Transverse colon (tissue), 4 donors: ENCODE results near the gene TEX10. TPM values are rescaled to one million over a fixed set of nuclear protein-coding genes. Genes with fewer than 3 reads are reported as not detected.
A peak's percentile ranks its signal among the peaks of the same experiment; 100 is the strongest.

ENCODE experiments used
- DNase-seq: peaks from one replicate; pipeline ENCODE4 v3.0.0-alpha.2; 2019
- H3K27ac ChIP-seq, 4 donors: fragments of 200-600 bp; sonication (generic); 2 replicates each; pipeline ENCODE4 v1.5.1; 2016 to 2018; ENCODE audit warnings: inconsistent platforms in 4 of 4
- H3K27me3 ChIP-seq: fragments of 200-600 bp; sonication (generic); 2 replicates; pipeline ENCODE4 v1.5.1; 2017; ENCODE audit warnings: inconsistent platforms
- H3K36me3 ChIP-seq, 4 donors: fragments of 200-600 bp; sonication (generic); 2 replicates each; pipeline ENCODE4 v1.5.1; 2017 to 2019; ENCODE audit warnings: inconsistent platforms in 4 of 4
- H3K4me1 ChIP-seq, 4 donors: fragments of 200-600 bp; sonication (generic); 2 replicates each; pipeline ENCODE4 v1.5.1; 2017 to 2020; ENCODE audit warnings: inconsistent platforms in 4 of 4
- H3K4me3 ChIP-seq, 4 donors: fragments of 200-600 bp; sonication (generic); 1 replicate in 1 of 4; 2 replicates in 3 of 4; pipeline versions ENCODE4 v1.5.1 to v1.6.1; 2017 to 2019; ENCODE audit warnings: inconsistent platforms in 4 of 4
- H3K9me3 ChIP-seq, 2 donors: fragments of 200-600 bp; sonication (generic); 2 replicates each; pipeline ENCODE4 v1.5.1; 2017 to 2019; ENCODE audit warnings: inconsistent platforms in 2 of 2
- EP300 ChIP-seq: sonication (generic); formaldehyde crosslinking; IDR thresholded peaks from one replicate; pipeline ENCODE4 v1.6.1; 2017; ENCODE audit warnings: antibody characterized with exemption, low read depth
- POLR2A ChIP-seq: fragments of 450-650 bp; IDR thresholded peaks from one replicate; pipeline ENCODE4 v1.6.1; 2016; ENCODE audit warnings: antibody characterized with exemption, mild to moderate bottlenecking, moderate library complexity
- POLR2AphosphoS5 ChIP-seq, 3 donors: sonication (generic); formaldehyde crosslinking; IDR thresholded peaks; one replicate each; pipeline ENCODE4 v1.6.1; 2016; ENCODE audit warnings: antibody characterized with exemption in 3 of 3
- WGBS, 2 donors: methylation state at CpG; one replicate each; pipeline ENCODE4 v1.1.5; 2018; ENCODE audit warnings: low coverage in 1 of 2; 5-methylcytosine and 5-hydroxymethylcytosine counted together
- in situ Hi-C, 4 donors: fragments of 200-750 bp; cut with MboI; loops; one replicate each; pipeline versions ENCODE4 v1.15.0 to v1.15.1; 2017; ENCODE audit warnings: low sequenced_read_pairs in 3 of 4, low pct_ligation_motif_present in 1 of 4, low pct_unique_long_range_greater_than_20kb in 1 of 4
- intact Hi-C: fragments of 100-400 bp; cut with DNase I; formaldehyde crosslinking; loops from one replicate; pipeline ENCODE4 v1.15.1; 2023; ENCODE audit warnings: low total_unique reads
- total RNA-seq, 4 donors: library from RNA; depleted of rRNA; stranded (reverse); fragments of >200 nt; gene quantifications; one replicate each; pipeline ENCODE4 v1.1.0, GENCODE V29; 2016
- TF ChIP-seq, protein P1 (sequence below), 5 experiments: fragments of 200-600 bp in 3 of 5; fragments of 450-650 bp in 2 of 5; sonication (generic) in 3 of 5; IDR thresholded peaks; 1 replicate in 2 of 5; 2 replicates in 3 of 5; pipeline ENCODE4 v1.5.1; 2016 to 2017; ENCODE audit warnings: antibody characterized with exemption in 5 of 5, inconsistent platforms in 3 of 5, mild to moderate bottlenecking in 2 of 5, moderate library complexity in 1 of 5

Gene TEX10
- total RNA-seq, 4 donors from 2014 or later: 8.7 to 16.8 (median 13.0) TPM

DNA sequence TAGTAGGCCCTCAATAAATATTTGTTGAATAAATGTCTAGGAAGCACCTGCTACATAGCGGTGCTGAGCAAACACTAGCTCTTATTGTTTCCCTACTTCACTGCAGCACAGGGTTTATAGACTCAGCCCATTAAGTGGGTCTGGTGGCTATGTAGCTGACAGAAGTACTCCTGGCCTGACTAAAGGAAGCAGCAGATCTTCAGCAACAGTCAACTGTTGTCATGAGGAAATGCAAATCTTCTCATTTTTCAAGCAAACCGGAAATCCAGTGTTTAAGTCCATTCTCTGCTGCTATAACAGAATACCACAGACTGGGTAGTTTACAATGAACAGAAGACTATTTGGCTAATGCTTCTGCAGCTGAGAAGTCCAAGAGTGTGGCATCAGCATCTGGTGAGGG lies 2.8 kb upstream of the TEX10 start:
- Histone ChIP-seq H3K4me1 (peaks cover 5 to 20% (median 10%) of the 10 kb centered on the region in 4 donors), H3K36me3 (no peaks in the 10 kb centered on the region), H3K4me3 (no peak overlapping the region), H3K27me3 (no peaks in the 10 kb centered on the region), H3K9me3 (peaks cover 0 to 4% of the 10 kb centered on the region in 2 donors), H3K27ac (no peak overlapping the region)
- no peak for TF ChIP-seq EP300
- TF ChIP-seq, protein P1, sequence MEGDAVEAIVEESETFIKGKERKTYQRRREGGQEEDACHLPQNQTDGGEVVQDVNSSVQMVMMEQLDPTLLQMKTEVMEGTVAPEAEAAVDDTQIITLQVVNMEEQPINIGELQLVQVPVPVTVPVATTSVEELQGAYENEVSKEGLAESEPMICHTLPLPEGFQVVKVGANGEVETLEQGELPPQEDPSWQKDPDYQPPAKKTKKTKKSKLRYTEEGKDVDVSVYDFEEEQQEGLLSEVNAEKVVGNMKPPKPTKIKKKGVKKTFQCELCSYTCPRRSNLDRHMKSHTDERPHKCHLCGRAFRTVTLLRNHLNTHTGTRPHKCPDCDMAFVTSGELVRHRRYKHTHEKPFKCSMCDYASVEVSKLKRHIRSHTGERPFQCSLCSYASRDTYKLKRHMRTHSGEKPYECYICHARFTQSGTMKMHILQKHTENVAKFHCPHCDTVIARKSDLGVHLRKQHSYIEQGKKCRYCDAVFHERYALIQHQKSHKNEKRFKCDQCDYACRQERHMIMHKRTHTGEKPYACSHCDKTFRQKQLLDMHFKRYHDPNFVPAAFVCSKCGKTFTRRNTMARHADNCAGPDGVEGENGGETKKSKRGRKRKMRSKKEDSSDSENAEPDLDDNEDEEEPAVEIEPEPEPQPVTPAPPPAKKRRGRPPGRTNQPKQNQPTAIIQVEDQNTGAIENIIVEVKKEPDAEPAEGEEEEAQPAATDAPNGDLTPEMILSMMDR (IDR thresholded peaks at IDR 0.05): no peak
- no peak for TF ChIP-seq POLR2A
- TF ChIP-seq POLR2AphosphoS5 (IDR thresholded peaks at IDR 0.05): no peak
- intact Hi-C loops (loop anchor here (10.0 kb wide), 1 partner anchor 79 kb away; no protein-coding TSS in a partner anchor), in situ Hi-C loops (loop anchor here in 1 of 4 donors (10.0 kb wide), 1 partner anchor 59 kb away; no protein-coding TSS in a partner anchor)
- WGBS, 2 donors: 86 to 94% methylated on average over 2 of the region's 2 CpGs
- DNase-seq: no peak

DNA sequence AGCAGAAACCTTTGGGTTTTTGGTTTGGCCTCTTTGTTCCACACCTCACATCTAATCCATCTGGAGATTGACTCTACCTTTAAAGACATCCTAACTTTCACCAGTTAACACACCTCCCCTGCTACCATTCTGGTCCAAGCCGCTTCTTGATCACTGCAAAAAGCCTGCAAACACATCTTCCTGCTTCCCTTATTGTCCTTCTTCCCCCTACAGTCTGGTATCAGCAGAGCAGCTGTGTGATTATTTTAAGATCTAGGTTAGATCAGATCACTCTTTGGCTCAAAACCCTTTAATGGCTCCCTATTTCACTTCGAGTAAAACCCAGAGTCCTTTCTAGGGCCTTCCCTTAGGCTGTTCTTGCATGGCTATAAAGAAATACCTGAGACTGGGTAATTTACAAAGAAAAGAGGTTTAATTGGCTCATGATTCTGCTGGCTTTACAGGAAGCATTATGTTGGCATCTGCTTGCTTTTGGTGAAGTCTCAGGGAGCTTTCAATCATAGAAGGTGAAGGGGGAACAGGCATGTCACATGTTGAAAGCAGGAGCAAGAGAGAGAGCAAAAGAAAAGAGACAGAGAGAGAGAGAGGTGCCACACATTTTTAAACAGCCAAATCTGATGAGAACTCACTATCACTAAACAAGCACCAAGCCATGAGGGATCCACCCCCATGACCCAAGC lies 1.5 kb upstream of the TEX10 start:
- Histone ChIP-seq H3K36me3 (no peaks in the 10 kb centered on the region), H3K4me1 (peaks cover 5 to 27% (median 10%) of the 10 kb centered on the region in 4 donors), H3K27me3 (no peaks in the 10 kb centered on the region), H3K4me3 (no peak overlapping the region), H3K27ac (no peak overlapping the region), H3K9me3 (peaks cover 0 to 4% of the 10 kb centered on the region in 2 donors)
- DNase-seq: no peak
- 88 to 95% methylated on average over 2 of the region's 2 CpGs for WGBS, 2 donors
- in situ Hi-C loops (loop anchor here in 1 of 4 donors (10.0 kb wide), 1 partner anchor 61 kb away; no protein-coding TSS in a partner anchor), intact Hi-C loops (loop anchor here (10.0 kb wide), 1 partner anchor 81 kb away; no protein-coding TSS in a partner anchor)
- TF ChIP-seq POLR2A (no peak), POLR2AphosphoS5 (IDR thresholded peaks at IDR 0.05) (no peak), EP300 (no peak)
- TF ChIP-seq, protein P1 (IDR thresholded peaks at IDR 0.05): no peak

DNA sequence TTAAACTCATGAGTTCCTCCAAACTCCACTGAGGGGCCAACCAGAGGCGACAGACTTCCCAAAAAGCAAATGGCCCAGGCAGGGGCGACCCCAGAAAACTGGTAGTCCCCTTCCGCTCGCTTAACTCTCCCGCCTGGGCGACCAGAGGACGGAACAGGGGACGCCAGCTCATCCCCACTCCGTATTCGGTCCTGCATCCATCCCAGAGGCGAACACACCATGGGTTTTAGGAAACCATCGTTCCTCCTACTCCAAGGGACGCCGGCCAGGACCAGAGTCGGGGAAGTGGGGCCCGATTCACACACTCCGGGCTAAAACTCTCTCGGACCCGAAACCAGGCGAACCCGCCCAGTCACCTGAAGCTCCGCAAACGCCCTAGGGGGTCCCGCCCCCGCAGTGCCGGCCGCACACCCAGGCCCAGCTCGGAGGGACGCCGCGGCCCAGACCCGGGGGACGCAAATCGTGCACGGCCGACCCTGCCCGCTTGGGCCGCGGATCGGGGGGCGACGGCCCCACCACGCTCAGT lies 478 bp downstream of the TEX10 start:
- Histone ChIP-seq H3K27me3 (no peaks in the 10 kb centered on the region), H3K9me3 (no peaks in the 10 kb centered on the region), H3K27ac (peak overlapping the region; percentile 79 to 89 (median 88)), H3K36me3 (no peaks in the 10 kb centered on the region), H3K4me3 (peak overlapping the region; percentile 49 to 99 (median 90)), H3K4me1 (peaks cover 5 to 27% (median 10%) of the 10 kb centered on the region in 4 donors)
- in situ Hi-C loops: loop anchor here in 1 of 4 donors (10.0 kb wide), 1 partner anchor 63 kb away; no protein-coding TSS in a partner anchor
- WGBS, 2 donors: 0% methylated on average over 35 of the region's 43 CpGs; no CpG with 5 or more reads in 1 of the 2 donors
- TF ChIP-seq EP300 (no peak), POLR2AphosphoS5 (IDR thresholded peaks at IDR 0.05) (no peak), POLR2A (no peak)
- TF ChIP-seq, protein P1 (IDR thresholded peaks at IDR 0.05): no peak
- intact Hi-C loops: loop anchor here (10.0 kb wide), 1 partner anchor 83 kb away; no protein-coding TSS in a partner anchor
- peak; percentile 24 for DNase-seq

DNA sequence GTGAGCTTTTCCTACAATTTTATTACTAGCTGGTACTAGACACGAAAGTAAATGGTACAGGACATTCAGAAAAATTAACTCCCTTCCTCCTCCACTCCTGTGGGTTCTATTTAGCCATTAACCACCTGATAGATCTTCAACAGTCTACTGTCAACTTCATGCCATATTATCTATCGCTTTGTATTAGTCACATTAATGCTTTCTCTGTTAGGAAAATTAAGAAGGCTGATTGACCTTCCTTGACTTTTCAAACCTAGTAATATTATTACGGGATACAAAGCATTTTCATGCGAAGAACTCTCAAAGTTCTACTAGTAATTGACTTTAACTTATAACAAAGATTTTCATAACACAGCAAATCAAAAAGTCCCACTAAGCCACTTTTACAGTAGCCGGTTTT lies 1.2 kb downstream of the TEX10 start:
- in situ Hi-C loops (loop anchor here in 1 of 4 donors (10.0 kb wide), 1 partner anchor 63 kb away; no protein-coding TSS in a partner anchor), intact Hi-C loops (loop anchor here (10.0 kb wide), 1 partner anchor 83 kb away; no protein-coding TSS in a partner anchor)
- Histone ChIP-seq H3K4me3 (peak overlapping the region; percentile 49 to 99 (median 90)), H3K9me3 (no peaks in the 10 kb centered on the region), H3K36me3 (no peaks in the 10 kb centered on the region), H3K27ac (no peak overlapping the region), H3K4me1 (peaks cover 5 to 27% (median 10%) of the 10 kb centered on the region in 4 donors), H3K27me3 (no peaks in the 10 kb centered on the region)
- no peak for DNase-seq
- no peak for TF ChIP-seq POLR2A
- no peak for TF ChIP-seq EP300
- no peak for TF ChIP-seq POLR2AphosphoS5 (IDR thresholded peaks at IDR 0.05)
- TF ChIP-seq, protein P1 (IDR thresholded peaks at IDR 0.05): no peak
- WGBS, 2 donors: 30 to 36% methylated on average over 4 to 5 of the region's 5 CpGs
